Measurements from ENCODE around the gene SP2. TPM values are rescaled to one million over a fixed set of nuclear protein-coding genes. Genes with fewer than 3 reads are reported as not detected.
"Not testable (repeated sequence)": the region's sequence is repeated elsewhere in the genome, so short reads cannot be mapped to it uniquely, and the experiment has no call there.

Gene SP2
- total and polyA plus RNA-seq, 4 donors: 4.9 to 19.9 (median 11.1) TPM

DNA sequence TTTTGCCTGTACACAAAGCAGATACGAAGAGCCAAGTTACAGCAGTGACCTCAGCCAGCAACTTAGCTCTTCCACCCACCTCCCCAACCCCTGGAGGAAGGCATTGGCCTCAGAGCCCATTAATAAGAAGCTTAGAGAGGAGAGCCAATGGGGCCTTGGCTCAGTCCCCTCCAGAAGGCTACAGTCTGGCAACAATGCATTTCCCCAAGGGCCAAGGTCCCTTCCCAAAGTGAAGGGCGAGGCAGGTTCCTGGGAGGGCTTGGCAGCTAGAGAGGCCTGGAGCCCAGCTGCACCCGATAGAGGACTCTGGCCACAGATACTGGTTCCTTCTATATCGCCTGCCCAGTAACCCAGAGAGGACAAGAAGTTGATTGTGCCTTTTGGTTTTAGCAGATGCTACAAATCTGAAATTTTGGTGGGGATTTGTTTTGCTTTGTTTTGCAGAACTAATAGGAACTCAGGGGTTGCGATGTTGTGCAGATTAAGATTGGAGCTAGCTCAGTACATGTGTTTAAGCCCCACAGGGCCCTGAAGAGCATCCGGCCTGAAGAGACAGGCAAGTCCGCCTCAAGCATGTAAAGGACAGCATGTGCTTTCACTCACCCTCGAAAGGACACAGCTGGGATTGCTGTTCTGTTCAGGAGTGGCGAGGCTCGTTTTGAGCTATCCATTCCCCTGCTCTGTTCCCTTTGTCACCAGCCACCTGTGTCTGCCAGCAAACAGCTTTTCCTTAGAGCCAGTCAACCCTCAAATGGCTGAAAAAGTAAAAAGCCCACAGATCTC lies 33.4 kb downstream of the SP2 start:
- H3K27me3 ChIP-seq (ENCODE audit: control insufficient read depth in 3 of 3, insufficient read depth in 3 of 3, low read length in 2 of 3): no peaks in the 10 kb centered on the region
- H3K9me3 ChIP-seq (ENCODE audit: control insufficient read depth in 4 of 4, insufficient read depth in 3 of 4, low read length in 3 of 4): no peaks in the 10 kb centered on the region
- no peak overlapping the region for H3K4me3 ChIP-seq
- WGBS, 2 donors: 81 to 87% methylated on average over 10 of the region's 10 CpGs
- no peak overlapping the region for H3K27ac ChIP-seq (ENCODE audit: low read depth in 1 of 2, low read length in 1 of 2)
- no peak for DNase-seq
- no peak for ATAC-seq (ENCODE audit: insufficient read depth, low FRiP score)
- peaks cover 0 to 49% (median 20%) of the 10 kb centered on the region in 4 donors for H3K36me3 ChIP-seq (ENCODE audit: control insufficient read depth in 4 of 4, insufficient read depth in 4 of 4, low read length in 4 of 4)
- no peak overlapping the region for H3K9ac ChIP-seq (ENCODE audit: insufficient read depth in 1 of 2, low read length in 2 of 2)
- no peaks in the 10 kb centered on the region for H3K4me1 ChIP-seq (ENCODE audit: control insufficient read depth in 5 of 5, insufficient read depth in 5 of 5, low read length in 5 of 5)
- TF ChIP-seq, protein P1, sequence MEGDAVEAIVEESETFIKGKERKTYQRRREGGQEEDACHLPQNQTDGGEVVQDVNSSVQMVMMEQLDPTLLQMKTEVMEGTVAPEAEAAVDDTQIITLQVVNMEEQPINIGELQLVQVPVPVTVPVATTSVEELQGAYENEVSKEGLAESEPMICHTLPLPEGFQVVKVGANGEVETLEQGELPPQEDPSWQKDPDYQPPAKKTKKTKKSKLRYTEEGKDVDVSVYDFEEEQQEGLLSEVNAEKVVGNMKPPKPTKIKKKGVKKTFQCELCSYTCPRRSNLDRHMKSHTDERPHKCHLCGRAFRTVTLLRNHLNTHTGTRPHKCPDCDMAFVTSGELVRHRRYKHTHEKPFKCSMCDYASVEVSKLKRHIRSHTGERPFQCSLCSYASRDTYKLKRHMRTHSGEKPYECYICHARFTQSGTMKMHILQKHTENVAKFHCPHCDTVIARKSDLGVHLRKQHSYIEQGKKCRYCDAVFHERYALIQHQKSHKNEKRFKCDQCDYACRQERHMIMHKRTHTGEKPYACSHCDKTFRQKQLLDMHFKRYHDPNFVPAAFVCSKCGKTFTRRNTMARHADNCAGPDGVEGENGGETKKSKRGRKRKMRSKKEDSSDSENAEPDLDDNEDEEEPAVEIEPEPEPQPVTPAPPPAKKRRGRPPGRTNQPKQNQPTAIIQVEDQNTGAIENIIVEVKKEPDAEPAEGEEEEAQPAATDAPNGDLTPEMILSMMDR (IDR thresholded peaks at IDR 0.05; ENCODE audit: control extremely low read depth, extremely low read depth): no peak

DNA sequence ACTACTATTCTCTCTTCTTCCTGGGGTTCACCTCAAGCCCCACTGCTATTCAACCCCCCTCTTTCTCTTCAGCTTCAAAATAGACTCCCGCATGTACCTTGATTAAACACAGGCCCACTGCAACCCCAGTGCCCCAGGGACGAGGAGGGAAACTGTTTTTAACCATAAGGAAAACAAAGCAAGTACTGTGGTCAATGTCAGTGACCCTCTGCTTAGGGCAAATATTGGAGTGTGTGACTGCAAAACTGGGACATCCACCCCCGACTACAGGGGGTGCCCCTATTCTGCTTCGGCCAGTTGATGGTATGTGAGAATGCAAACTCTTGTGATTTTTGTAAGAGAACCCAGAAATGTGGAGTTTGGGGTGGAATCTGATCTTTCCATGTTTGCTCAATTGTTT lies 35.8 kb downstream of the SP2 start:
- DNase-seq: no peak
- no peak for ATAC-seq (ENCODE audit: insufficient read depth, low FRiP score)
- 82 to 86% methylated on average over 4 of the region's 4 CpGs for WGBS, 2 donors
- Histone ChIP-seq H3K4me1 (ENCODE audit: control insufficient read depth in 5 of 5, insufficient read depth in 5 of 5, low read length in 5 of 5) (peaks cover 0 to 4% (median 0%) of the 10 kb centered on the region in 5 donors), H3K27me3 (ENCODE audit: control insufficient read depth in 3 of 3, insufficient read depth in 3 of 3, low read length in 2 of 3) (no peaks in the 10 kb centered on the region), H3K9ac (ENCODE audit: insufficient read depth in 1 of 2, low read length in 2 of 2) (no peak overlapping the region), H3K36me3 (ENCODE audit: control insufficient read depth in 4 of 4, insufficient read depth in 4 of 4, low read length in 4 of 4) (peaks cover 0 to 31% (median 5%) of the 10 kb centered on the region in 4 donors), H3K27ac (ENCODE audit: low read depth in 1 of 2, low read length in 1 of 2) (no peak overlapping the region), H3K9me3 (ENCODE audit: control insufficient read depth in 4 of 4, insufficient read depth in 3 of 4, low read length in 3 of 4) (no peaks in the 10 kb centered on the region), H3K4me3 (no peak overlapping the region)
- TF ChIP-seq, protein P1 (IDR thresholded peaks at IDR 0.05; ENCODE audit: control extremely low read depth, extremely low read depth): no peak

DNA sequence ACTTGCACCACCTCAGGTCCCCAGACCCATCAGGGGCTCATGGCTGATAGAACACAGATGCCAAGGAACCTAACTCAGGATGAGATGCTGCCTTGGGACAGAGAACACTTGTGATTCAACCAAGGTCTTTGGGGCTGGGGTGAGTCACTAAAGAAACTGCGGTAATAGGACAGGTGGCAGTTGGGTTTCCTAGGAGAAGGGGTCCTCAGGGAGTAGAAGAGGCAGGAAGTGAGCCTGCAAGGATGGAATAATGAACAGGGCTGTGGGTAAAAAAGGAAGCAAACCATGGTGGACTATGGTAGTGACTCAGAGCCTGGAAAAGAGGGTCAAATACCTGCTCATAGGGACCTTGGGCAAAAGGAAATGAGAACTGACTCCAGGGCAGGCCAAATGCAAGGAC lies 38.8 kb downstream of the SP2 start:
- DNase-seq: no peak
- Histone ChIP-seq H3K36me3 (ENCODE audit: control insufficient read depth in 4 of 4, insufficient read depth in 4 of 4, low read length in 4 of 4) (peaks cover 0 to 9% (median 2%) of the 10 kb centered on the region in 4 donors), H3K9me3 (ENCODE audit: control insufficient read depth in 4 of 4, insufficient read depth in 3 of 4, low read length in 3 of 4) (no peaks in the 10 kb centered on the region), H3K4me1 (ENCODE audit: control insufficient read depth in 5 of 5, insufficient read depth in 5 of 5, low read length in 5 of 5) (peaks cover 0 to 4% (median 0%) of the 10 kb centered on the region in 5 donors), H3K9ac (ENCODE audit: insufficient read depth in 1 of 2, low read length in 2 of 2) (no peak overlapping the region), H3K27ac (ENCODE audit: low read depth in 1 of 2, low read length in 1 of 2) (no peak overlapping the region), H3K4me3 (no peak overlapping the region), H3K27me3 (ENCODE audit: control insufficient read depth in 3 of 3, insufficient read depth in 3 of 3, low read length in 2 of 3) (no peaks in the 10 kb centered on the region)
- TF ChIP-seq, protein P1 (IDR thresholded peaks at IDR 0.05; ENCODE audit: control extremely low read depth, extremely low read depth): no peak
- 79 to 98% methylated on average over 1 of the region's 1 CpG for WGBS, 2 donors
- no peak for ATAC-seq (ENCODE audit: insufficient read depth, low FRiP score)

DNA sequence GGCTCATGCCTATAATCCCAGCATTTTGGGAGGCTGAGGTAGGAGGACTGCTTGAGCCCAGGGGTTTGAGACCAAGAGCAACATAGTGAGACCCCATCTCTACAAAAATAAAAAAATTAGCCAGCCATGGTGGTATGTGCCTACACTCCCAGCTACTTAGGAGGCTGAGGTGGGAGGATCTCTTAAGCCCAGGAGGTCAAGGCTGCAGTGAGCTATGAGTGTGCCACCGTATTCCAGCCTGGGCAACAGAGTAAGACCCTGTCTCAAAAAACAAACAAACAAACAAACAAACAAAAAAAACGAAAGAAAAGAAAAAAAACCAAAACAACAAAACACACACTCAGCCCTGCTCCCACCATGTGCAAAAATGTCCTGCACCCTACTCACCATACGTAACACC lies 39.4 kb downstream of the SP2 start:
- not testable (repeated sequence) for H3K9ac ChIP-seq (ENCODE audit: insufficient read depth in 1 of 2, low read length in 2 of 2); H3K27me3 ChIP-seq (ENCODE audit: control insufficient read depth in 3 of 3, insufficient read depth in 3 of 3, low read length in 2 of 3); H3K4me1 ChIP-seq (ENCODE audit: control insufficient read depth in 5 of 5, insufficient read depth in 5 of 5, low read length in 5 of 5); H3K36me3 ChIP-seq (ENCODE audit: control insufficient read depth in 4 of 4, insufficient read depth in 4 of 4, low read length in 4 of 4); ATAC-seq (ENCODE audit: insufficient read depth, low FRiP score); H3K4me3 ChIP-seq; DNase-seq; H3K27ac ChIP-seq (ENCODE audit: low read depth in 1 of 2, low read length in 1 of 2); H3K9me3 ChIP-seq (ENCODE audit: control insufficient read depth in 4 of 4, insufficient read depth in 3 of 4, low read length in 3 of 4)
- WGBS, 2 donors: 84 to 86% methylated on average over 3 of the region's 3 CpGs

Data from lung (tissue), 12 donors.